ENCODE results near the gene ARAP2. TPM values are rescaled to one million over a fixed set of nuclear protein-coding genes. Genes with fewer than 3 reads are reported as not detected.

The ARAP2 gene
- total and polyA plus RNA-seq, 2 of the 13 experiments (the other 11 are each of a cell fraction or from before 2014, with no cell fraction given), result 0.37 to 1.4 TPM

GRCh38 chr4:36165631-36166005, 78.7 kb downstream of the ARAP2 start (continued):
- TF ChIP-seq SIX4 (CRISPR knock-in tag; IDR thresholded peaks at IDR 0.05) (no peak), RERE (CRISPR knock-in tag; IDR thresholded peaks at IDR 0.05; ENCODE audit: low read depth) (no peak), ZNF367 (CRISPR knock-in tag; IDR thresholded peaks at IDR 0.05; ENCODE audit: borderline replicate concordance) (no peak), HIC2 (CRISPR knock-in tag; IDR thresholded peaks at IDR 0.05; ENCODE audit: low read depth) (no peak), LCORL (IDR thresholded peaks at IDR 0.05) (no peak), LCORL (CRISPR knock-in tag; IDR thresholded peaks at IDR 0.05) (no peak)
